Transverse colon (tissue), 4 donors: ENCODE results near the gene ZNF844.

Experiments
- POLR2A ChIP-seq: fragments of 450-650 bp; IDR thresholded peaks from one replicate; pipeline ENCODE4 v1.6.1; 2016; ENCODE audit warnings: antibody characterized with exemption, mild to moderate bottlenecking, moderate library complexity
- POLR2AphosphoS5 ChIP-seq, 3 donors: sonication (generic); formaldehyde crosslinking; IDR thresholded peaks; one replicate each; pipeline ENCODE4 v1.6.1; 2016; ENCODE audit warnings: antibody characterized with exemption in 3 of 3
- TF ChIP-seq, protein P1 (sequence below), 5 experiments: fragments of 200-600 bp in 3 of 5; fragments of 450-650 bp in 2 of 5; sonication (generic) in 3 of 5; IDR thresholded peaks; 1 replicate in 2 of 5; 2 replicates in 3 of 5; pipeline ENCODE4 v1.5.1; 2016 to 2017; ENCODE audit warnings: antibody characterized with exemption in 5 of 5, inconsistent platforms in 3 of 5, mild to moderate bottlenecking in 2 of 5, moderate library complexity in 1 of 5

DNA sequence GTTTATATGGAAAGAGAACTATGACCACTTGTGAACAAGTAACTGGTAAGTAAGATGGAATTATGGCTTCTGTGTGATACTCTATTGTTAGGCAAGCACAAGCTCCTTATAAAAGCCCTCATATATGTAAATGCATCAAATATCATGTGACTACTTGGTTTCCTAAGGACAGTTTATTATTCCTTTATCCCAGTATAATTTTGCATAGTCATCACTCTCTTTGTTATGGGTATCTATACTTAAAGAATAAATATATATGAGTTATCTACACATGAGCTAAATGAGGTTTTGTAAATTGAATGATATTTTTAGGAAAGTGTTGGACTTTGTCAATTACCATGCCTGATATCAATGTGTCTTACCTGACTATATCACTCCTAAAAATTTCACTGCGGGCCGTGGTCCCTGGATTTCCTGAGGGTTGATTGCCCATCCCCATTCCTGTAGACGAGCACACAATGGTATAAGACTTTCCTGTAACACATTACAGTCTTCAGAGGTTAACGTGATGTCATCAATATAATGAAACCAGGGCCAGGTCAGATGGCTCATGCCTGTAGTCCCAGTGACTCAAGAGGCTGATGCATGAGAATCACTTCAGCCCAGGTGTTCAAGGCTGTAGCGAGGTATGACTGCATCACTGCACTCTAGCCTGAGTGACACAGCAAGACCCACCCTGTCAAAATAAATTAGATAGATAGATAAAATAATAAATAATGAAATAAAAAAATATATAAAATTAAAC is 20.7 kb downstream of the ZNF844 start:
- TF ChIP-seq POLR2AphosphoS5 (IDR thresholded peaks at IDR 0.05) (no peak), POLR2A (no peak)
- TF ChIP-seq, protein P1, sequence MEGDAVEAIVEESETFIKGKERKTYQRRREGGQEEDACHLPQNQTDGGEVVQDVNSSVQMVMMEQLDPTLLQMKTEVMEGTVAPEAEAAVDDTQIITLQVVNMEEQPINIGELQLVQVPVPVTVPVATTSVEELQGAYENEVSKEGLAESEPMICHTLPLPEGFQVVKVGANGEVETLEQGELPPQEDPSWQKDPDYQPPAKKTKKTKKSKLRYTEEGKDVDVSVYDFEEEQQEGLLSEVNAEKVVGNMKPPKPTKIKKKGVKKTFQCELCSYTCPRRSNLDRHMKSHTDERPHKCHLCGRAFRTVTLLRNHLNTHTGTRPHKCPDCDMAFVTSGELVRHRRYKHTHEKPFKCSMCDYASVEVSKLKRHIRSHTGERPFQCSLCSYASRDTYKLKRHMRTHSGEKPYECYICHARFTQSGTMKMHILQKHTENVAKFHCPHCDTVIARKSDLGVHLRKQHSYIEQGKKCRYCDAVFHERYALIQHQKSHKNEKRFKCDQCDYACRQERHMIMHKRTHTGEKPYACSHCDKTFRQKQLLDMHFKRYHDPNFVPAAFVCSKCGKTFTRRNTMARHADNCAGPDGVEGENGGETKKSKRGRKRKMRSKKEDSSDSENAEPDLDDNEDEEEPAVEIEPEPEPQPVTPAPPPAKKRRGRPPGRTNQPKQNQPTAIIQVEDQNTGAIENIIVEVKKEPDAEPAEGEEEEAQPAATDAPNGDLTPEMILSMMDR (IDR thresholded peaks at IDR 0.05): no peak
